ENCODE results near the gene UPF3A. TPM values are rescaled to one million over a fixed set of nuclear protein-coding genes. Genes with fewer than 3 reads are reported as not detected.

The UPF3A gene
- polyA plus RNA-seq, 2 of the 4 experiments (the other 2 are of a cell fraction) = 51.0 to 62.6 TPM

DNA sequence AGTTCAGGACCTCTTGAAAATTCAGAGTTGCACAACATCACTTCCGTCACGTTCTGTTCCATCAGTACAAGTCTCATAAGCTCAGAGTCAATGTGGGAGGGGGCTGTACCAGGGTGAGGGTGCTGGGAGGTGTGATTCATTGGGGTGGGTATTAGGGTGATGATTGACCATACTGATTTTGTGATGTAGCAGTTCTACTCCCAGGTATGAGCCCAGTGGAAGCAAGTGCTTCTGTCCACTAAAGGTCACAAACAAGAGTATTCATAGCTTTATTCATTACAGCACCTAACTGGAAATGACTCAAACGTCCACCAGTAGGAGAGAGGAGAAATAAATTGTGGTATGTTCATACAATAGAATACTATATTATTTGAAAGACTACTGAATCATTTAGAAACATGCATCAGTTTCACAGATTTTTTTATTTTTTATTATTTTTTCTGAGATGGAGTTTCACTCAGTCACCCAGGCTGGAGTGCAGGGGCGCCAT, 12.1 kb upstream of the UPF3A start:
- DNase-seq (ENCODE audit: low read depth in 1 of 2, low spot score in 1 of 2) (no peak), ATAC-seq (no peak), FAIRE-seq (no peak)
- POLR2A ChIA-PET = no interaction called here
- Histone ChIP-seq H3K9me3 (no peaks in the 10 kb centered on the region), H3K4me2 (no peak overlapping the region), H3K4me1 (no peaks in the 10 kb centered on the region), H3K27ac (no peak overlapping the region), H3K4me3 (no peak overlapping the region)
- CTCF ChIA-PET = interaction anchor here (0.7 to 1.7 kb wide), 3 partner anchors 10 to 70 kb away, joined by 3 read pairs; no protein-coding TSS in a partner anchor
- TF ChIP-seq ZFP36 (IDR thresholded peaks at IDR 0.05; ENCODE audit: borderline replicate concordance, partially characterized antibody) (no peak), NFE2L2 (conservative IDR thresholded peaks at IDR 0.05; ENCODE audit: low read length) (no peak)
- 90% methylated on average over 4 of the region's 4 CpGs for WGBS (ENCODE audit: missing lambda C conversion rate)

DNA sequence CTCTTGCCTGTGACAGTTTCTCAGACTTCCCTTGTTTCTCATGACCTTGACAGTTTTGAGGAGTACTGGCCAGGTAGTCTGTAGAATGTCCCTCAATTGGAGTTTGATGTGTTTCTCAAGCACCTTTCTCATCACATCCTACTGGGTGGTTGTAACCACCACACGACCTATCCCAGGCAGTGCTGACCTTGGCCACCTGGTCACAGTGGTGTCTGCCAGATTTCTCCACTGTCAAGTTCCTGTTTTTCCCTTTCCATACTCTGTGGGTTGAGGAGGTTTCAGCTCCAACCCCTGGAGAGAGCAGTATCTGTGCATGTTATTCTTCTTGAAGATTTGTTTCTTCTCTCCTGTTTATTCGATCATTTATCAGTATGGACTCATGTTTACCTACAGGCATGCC, 8.4 kb upstream of the UPF3A start:
- no peak for TF ChIP-seq POLR2AphosphoS2 (conservative IDR thresholded peaks at IDR 0.05; ENCODE audit: low read length)
- no peak for TF ChIP-seq ZFP36 (IDR thresholded peaks at IDR 0.05; ENCODE audit: borderline replicate concordance, partially characterized antibody)
- TF ChIP-seq JUN (IDR thresholded peaks at IDR 0.05) = no peak
- TF ChIP-seq, protein P1, sequence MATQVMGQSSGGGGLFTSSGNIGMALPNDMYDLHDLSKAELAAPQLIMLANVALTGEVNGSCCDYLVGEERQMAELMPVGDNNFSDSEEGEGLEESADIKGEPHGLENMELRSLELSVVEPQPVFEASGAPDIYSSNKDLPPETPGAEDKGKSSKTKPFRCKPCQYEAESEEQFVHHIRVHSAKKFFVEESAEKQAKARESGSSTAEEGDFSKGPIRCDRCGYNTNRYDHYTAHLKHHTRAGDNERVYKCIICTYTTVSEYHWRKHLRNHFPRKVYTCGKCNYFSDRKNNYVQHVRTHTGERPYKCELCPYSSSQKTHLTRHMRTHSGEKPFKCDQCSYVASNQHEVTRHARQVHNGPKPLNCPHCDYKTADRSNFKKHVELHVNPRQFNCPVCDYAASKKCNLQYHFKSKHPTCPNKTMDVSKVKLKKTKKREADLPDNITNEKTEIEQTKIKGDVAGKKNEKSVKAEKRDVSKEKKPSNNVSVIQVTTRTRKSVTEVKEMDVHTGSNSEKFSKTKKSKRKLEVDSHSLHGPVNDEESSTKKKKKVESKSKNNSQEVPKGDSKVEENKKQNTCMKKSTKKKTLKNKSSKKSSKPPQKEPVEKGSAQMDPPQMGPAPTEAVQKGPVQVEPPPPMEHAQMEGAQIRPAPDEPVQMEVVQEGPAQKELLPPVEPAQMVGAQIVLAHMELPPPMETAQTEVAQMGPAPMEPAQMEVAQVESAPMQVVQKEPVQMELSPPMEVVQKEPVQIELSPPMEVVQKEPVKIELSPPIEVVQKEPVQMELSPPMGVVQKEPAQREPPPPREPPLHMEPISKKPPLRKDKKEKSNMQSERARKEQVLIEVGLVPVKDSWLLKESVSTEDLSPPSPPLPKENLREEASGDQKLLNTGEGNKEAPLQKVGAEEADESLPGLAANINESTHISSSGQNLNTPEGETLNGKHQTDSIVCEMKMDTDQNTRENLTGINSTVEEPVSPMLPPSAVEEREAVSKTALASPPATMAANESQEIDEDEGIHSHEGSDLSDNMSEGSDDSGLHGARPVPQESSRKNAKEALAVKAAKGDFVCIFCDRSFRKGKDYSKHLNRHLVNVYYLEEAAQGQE (IDR thresholded peaks at IDR 0.05) = no peak
- no peak for TF ChIP-seq CEBPB (IDR thresholded peaks at IDR 0.05)
- TF ChIP-seq, protein P2, sequence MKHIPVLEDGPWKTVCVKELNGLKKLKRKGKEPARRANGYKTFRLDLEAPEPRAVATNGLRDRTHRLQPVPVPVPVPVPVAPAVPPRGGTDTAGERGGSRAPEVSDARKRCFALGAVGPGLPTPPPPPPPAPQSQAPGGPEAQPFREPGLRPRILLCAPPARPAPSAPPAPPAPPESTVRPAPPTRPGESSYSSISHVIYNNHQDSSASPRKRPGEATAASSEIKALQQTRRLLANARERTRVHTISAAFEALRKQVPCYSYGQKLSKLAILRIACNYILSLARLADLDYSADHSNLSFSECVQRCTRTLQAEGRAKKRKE (CRISPR knock-in tag; IDR thresholded peaks at IDR 0.05; ENCODE audit: low read depth) = no peak
- no peak for TF ChIP-seq HOXB13 (CRISPR knock-in tag; IDR thresholded peaks at IDR 0.05; ENCODE audit: low read depth)
- TF ChIP-seq, protein P3, sequence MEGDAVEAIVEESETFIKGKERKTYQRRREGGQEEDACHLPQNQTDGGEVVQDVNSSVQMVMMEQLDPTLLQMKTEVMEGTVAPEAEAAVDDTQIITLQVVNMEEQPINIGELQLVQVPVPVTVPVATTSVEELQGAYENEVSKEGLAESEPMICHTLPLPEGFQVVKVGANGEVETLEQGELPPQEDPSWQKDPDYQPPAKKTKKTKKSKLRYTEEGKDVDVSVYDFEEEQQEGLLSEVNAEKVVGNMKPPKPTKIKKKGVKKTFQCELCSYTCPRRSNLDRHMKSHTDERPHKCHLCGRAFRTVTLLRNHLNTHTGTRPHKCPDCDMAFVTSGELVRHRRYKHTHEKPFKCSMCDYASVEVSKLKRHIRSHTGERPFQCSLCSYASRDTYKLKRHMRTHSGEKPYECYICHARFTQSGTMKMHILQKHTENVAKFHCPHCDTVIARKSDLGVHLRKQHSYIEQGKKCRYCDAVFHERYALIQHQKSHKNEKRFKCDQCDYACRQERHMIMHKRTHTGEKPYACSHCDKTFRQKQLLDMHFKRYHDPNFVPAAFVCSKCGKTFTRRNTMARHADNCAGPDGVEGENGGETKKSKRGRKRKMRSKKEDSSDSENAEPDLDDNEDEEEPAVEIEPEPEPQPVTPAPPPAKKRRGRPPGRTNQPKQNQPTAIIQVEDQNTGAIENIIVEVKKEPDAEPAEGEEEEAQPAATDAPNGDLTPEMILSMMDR (IDR thresholded peaks at IDR 0.05) = no peak
- TF ChIP-seq EP300 (IDR thresholded peaks at IDR 0.05) = no peak
- TF ChIP-seq MAZ (IDR thresholded peaks at IDR 0.05; ENCODE audit: borderline replicate concordance, low read depth, low read length) = no peak
- H3K9me3 ChIP-seq = no peaks in the 10 kb centered on the region
- no peak overlapping the region for H3K27ac ChIP-seq
- ChIA-PET POLR2A (no interaction called here), CTCF (no interaction called here)
- no peak for ATAC-seq
- H3K4me1 ChIP-seq = no peaks in the 10 kb centered on the region
- H3K4me3 ChIP-seq = no peak overlapping the region
- whole genome bisulfite sequencing (ENCODE audit: missing lambda C conversion rate) = 62% methylated on average over 2 of the region's 2 CpGs
- H3K4me2 ChIP-seq = no peak overlapping the region
- no peak for FAIRE-seq
- DNase-seq (ENCODE audit: low read depth in 1 of 2, low spot score in 1 of 2) = no peak

DNA sequence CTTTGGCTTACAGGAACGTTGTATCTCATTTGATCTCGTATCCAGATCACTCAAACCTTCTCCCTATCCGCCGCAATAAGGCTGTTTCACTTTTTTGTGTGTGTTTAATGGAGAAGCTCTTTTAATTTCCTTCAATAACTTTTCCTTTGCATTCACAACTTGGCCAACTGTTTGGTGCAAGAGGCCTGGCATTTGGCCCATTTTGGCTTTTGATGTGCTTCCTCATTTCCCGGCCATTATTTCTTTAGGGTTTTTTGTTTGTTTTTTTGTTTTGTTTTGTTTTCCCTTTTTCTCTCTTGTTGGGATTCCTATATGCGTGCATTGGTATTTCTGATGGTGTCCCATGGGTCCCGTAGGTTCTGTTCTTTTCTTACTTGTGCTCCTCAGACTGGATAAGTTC, 6.1 kb upstream of the UPF3A start:
- Histone ChIP-seq H3K4me1 (peaks cover 8% of the 10 kb centered on the region; the same call in 2 of the 3 replicates), H3K9me3 (no peaks in the 10 kb centered on the region), H3K4me2 (no peak overlapping the region), H3K27ac (no peak overlapping the region), H3K4me3 (no peak overlapping the region)
- CTCF ChIA-PET = no interaction called here
- 91% methylated on average over 7 of the region's 7 CpGs for WGBS (ENCODE audit: missing lambda C conversion rate)
- ATAC-seq = no peak
- DNase-seq (ENCODE audit: low read depth in 1 of 2, low spot score in 1 of 2) = no peak
- no peak for FAIRE-seq
- POLR2A ChIA-PET = no interaction called here
- no peak for TF ChIP-seq TP53 (CRISPR knock-in tag; IDR thresholded peaks at IDR 0.05)
- TF ChIP-seq ZSCAN20 (CRISPR knock-in tag; IDR thresholded peaks at IDR 0.05) = no peak
- TF ChIP-seq HOXA7 (CRISPR knock-in tag; IDR thresholded peaks at IDR 0.05) = no peak
- TF ChIP-seq MAZ (IDR thresholded peaks at IDR 0.05; ENCODE audit: borderline replicate concordance, low read depth, low read length) = no peak
- TF ChIP-seq, protein P4, sequence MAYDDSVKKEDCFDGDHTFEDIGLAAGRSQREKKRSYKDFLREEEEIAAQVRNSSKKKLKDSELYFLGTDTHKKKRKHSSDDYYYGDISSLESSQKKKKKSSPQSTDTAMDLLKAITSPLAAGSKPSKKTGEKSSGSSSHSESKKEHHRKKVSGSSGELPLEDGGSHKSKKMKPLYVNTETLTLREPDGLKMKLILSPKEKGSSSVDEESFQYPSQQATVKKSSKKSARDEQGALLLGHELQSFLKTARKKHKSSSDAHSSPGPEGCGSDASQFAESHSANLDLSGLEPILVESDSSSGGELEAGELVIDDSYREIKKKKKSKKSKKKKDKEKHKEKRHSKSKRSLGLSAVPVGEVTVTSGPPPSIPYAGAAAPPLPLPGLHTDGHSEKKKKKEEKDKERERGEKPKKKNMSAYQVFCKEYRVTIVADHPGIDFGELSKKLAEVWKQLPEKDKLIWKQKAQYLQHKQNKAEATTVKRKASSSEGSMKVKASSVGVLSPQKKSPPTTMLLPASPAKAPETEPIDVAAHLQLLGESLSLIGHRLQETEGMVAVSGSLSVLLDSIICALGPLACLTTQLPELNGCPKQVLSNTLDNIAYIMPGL (CRISPR knock-in tag; IDR thresholded peaks at IDR 0.05; ENCODE audit: borderline replicate concordance) = no peak
- TF ChIP-seq FOSL2 (IDR thresholded peaks at IDR 0.05) = no peak
- TF ChIP-seq FOSL2 (CRISPR knock-in tag; IDR thresholded peaks at IDR 0.05) = no peak
- TF ChIP-seq, protein P5, sequence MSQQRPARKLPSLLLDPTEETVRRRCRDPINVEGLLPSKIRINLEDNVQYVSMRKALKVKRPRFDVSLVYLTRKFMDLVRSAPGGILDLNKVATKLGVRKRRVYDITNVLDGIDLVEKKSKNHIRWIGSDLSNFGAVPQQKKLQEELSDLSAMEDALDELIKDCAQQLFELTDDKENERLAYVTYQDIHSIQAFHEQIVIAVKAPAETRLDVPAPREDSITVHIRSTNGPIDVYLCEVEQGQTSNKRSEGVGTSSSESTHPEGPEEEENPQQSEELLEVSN (IDR thresholded peaks at IDR 0.05; ENCODE audit: borderline replicate concordance, low read depth) = no peak
- TF ChIP-seq JUNB (IDR thresholded peaks at IDR 0.05) = no peak
- TF ChIP-seq RNF2 (IDR thresholded peaks at IDR 0.05; ENCODE audit: borderline replicate concordance, low read depth) = no peak
- TF ChIP-seq KDM1A (IDR thresholded peaks at IDR 0.05; ENCODE audit: low read depth) = no peak
- no peak for TF ChIP-seq ESRRA (IDR thresholded peaks at IDR 0.05; ENCODE audit: borderline replicate concordance, low read length)
- TF ChIP-seq ZNF302 (CRISPR knock-in tag; IDR thresholded peaks at IDR 0.05) = no peak

All from A549 (cell line).